Loucy (cell line): Measurements from ENCODE around the gene RHOT1.

Experiments used
- CTCF ChIP-seq: fragments of 200-600 bp; sonication (generic); conservative IDR thresholded peaks from 2 replicates; pipeline ENCODE4 v1.5.1; 2014; ENCODE audit warnings: mild to moderate bottlenecking, antibody characterized with exemption, low read length
- EZH2phosphoT487 ChIP-seq: fragments of 200-600 bp; IDR thresholded peaks from 2 replicates; pipeline ENCODE4 v1.6.1; 2018; ENCODE audit warnings: antibody characterized with exemption, mild to moderate bottlenecking, moderate library complexity, borderline replicate concordance

GRCh38 chr17:32267690-32268205 is 125.4 kb downstream of the RHOT1 start:
- TF ChIP-seq CTCF, result no peak
- TF ChIP-seq EZH2phosphoT487, result no peak
